Liver (tissue), 9 donors: ENCODE measurements around the gene ISCU. TPM values are rescaled to one million over a fixed set of nuclear protein-coding genes. Genes with fewer than 3 reads are reported as not detected.

Experiments used
- DNase-seq: peaks from one replicate; pipeline ENCODE4 v3.0.0-alpha.2; 2017; ENCODE audit warnings: low spot score
- H3K27ac ChIP-seq, 2 donors: one replicate each; pipeline ENCODE4 v1.7.0; 2013; ENCODE audit warnings: inconsistent platforms in 2 of 2, low read length in 2 of 2, control low read depth in 1 of 2, low read depth in 1 of 2, mild to moderate bottlenecking in 1 of 2
- H3K27me3 ChIP-seq, 4 donors: one replicate each; pipeline versions ENCODE4 v1.6.1 to v1.7.0; 2013; ENCODE audit warnings: low read length in 3 of 4, inconsistent platforms in 1 of 4, mild to moderate bottlenecking in 1 of 4, moderate library complexity in 1 of 4; ENCODE audit not compliant: control insufficient read depth in 4 of 4, insufficient read depth in 4 of 4
- H3K36me3 ChIP-seq, 4 donors: one replicate each; pipeline versions ENCODE4 v1.6.1 to v1.7.0; 2013; ENCODE audit warnings: low read length in 3 of 4, mild to moderate bottlenecking in 3 of 4, low read depth in 1 of 4, moderate library complexity in 1 of 4; ENCODE audit not compliant: control insufficient read depth in 4 of 4, insufficient read depth in 3 of 4
- H3K4me1 ChIP-seq, 4 donors: one replicate each; pipeline versions ENCODE4 v1.6.1 to v1.7.0; 2013; ENCODE audit warnings: low read length in 3 of 4, mild to moderate bottlenecking in 3 of 4, moderate library complexity in 1 of 4; ENCODE audit not compliant: control insufficient read depth in 4 of 4, insufficient read depth in 4 of 4
- H3K4me3 ChIP-seq, 3 donors: one replicate each; pipeline versions ENCODE4 v1.6.1 to v1.7.0; 2013; ENCODE audit warnings: low read length in 3 of 3, control low read depth in 1 of 3, low read depth in 1 of 3, mild to moderate bottlenecking in 1 of 3
- H3K9ac ChIP-seq, 2 donors: one replicate each; pipeline ENCODE4 v1.7.0; 2013; ENCODE audit warnings: low read length in 2 of 2, mild to moderate bottlenecking in 2 of 2, moderate library complexity in 2 of 2, control low read depth in 1 of 2, low read depth in 1 of 2
- H3K9me3 ChIP-seq, 4 donors: one replicate each; pipeline versions ENCODE4 v1.6.1 to v1.7.0; 2013; ENCODE audit warnings: low read length in 3 of 4; ENCODE audit not compliant: control insufficient read depth in 4 of 4
- FOXA2 ChIP-seq: IDR thresholded peaks from 2 replicates; pipeline ENCODE4 v1.6.1; 2016; ENCODE audit warnings: antibody characterized with exemption
- GABPA ChIP-seq, 2 donors: IDR thresholded peaks in 1 of 2; conservative IDR thresholded peaks in 1 of 2; 2 replicates each; pipeline ENCODE4 v1.6.1; 2016; ENCODE audit warnings: antibody characterized with exemption in 2 of 2, mild to moderate bottlenecking in 1 of 2, moderate library complexity in 1 of 2
- HNF4A ChIP-seq, 2 donors: conservative IDR thresholded peaks; 2 replicates each; pipeline ENCODE4 v1.6.1; 2016; ENCODE audit warnings: antibody characterized with exemption in 2 of 2, mild to moderate bottlenecking in 2 of 2
- JUND ChIP-seq, 2 donors: IDR thresholded peaks; 2 replicates each; pipeline ENCODE4 v1.6.1; 2016; ENCODE audit warnings: antibody characterized with exemption in 2 of 2
- MAX ChIP-seq: IDR thresholded peaks from 2 replicates; pipeline ENCODE4 v1.6.1; 2016; ENCODE audit warnings: antibody characterized with exemption
- NR2F2 ChIP-seq: IDR thresholded peaks from 2 replicates; pipeline ENCODE4 v1.6.1; 2016; ENCODE audit warnings: antibody characterized with exemption
- RAD21 ChIP-seq, 2 donors: IDR thresholded peaks; 2 replicates each; pipeline ENCODE4 v1.6.1; 2016; ENCODE audit warnings: antibody characterized with exemption in 2 of 2, mild to moderate bottlenecking in 2 of 2
- REST ChIP-seq: IDR thresholded peaks from 2 replicates; pipeline ENCODE4 v1.6.1; 2016; ENCODE audit warnings: antibody characterized with exemption, mild to moderate bottlenecking
- TAF1 ChIP-seq: conservative IDR thresholded peaks from 2 replicates; pipeline ENCODE4 v1.6.1; 2016; ENCODE audit warnings: antibody characterized with exemption, mild to moderate bottlenecking
- YY1 ChIP-seq: IDR thresholded peaks from 2 replicates; pipeline ENCODE4 v1.6.1; 2016; ENCODE audit warnings: antibody characterized with exemption, mild to moderate bottlenecking
- WGBS: extraction: QIAGEN DNeasy Blood & Tissue Kit; methylation state at CpG from one replicate; pipeline ENCODE4 v1.1.7; 2013; 5-methylcytosine and 5-hydroxymethylcytosine counted together
- polyA plus RNA-seq, 2 donors: library from polyadenylated mRNA; stranded (reverse) in 1 of 2; unstranded in 1 of 2; fragments of 200-250 nt in 1 of 2; fragments of >200 nt in 1 of 2; fragmentation: Nextera tagmentation in 1 of 2; extraction: Ambion mirVana in 1 of 2; gene quantifications; one replicate each; pipeline versions ENCODE4 v1.2.1 to v1.2.3, GENCODE V29; 2013 to 2015
- total RNA-seq, 2 donors: library from RNA; depleted of rRNA; stranded (reverse); fragments of >200 nt; gene quantifications; one replicate each; pipeline ENCODE4 v1.2.3, GENCODE V29; 2014
- TF ChIP-seq, protein P1 (sequence below): IDR thresholded peaks from 2 replicates; pipeline ENCODE4 v1.6.1; 2016; ENCODE audit warnings: antibody characterized with exemption
- TF ChIP-seq, protein P2 (sequence below): IDR thresholded peaks from 2 replicates; pipeline ENCODE4 v1.6.1; 2016; ENCODE audit warnings: antibody characterized with exemption
- TF ChIP-seq, protein P3 (sequence below): fragments of 150-350 bp; IDR thresholded peaks from 2 replicates; pipeline ENCODE4 v1.5.1; 2017; ENCODE audit warnings: improper control_type of control experiment, low read depth, low read length; ENCODE audit not compliant: missing input control
- donor health status: healthy.
- donor health status: healthy.
- donor health status: healthy.
- donor health status: healthy.
- donor health status: healthy.

Gene ISCU
- total and polyA plus RNA-seq, 4 donors = 42.3 to 85.9 (median 63.8) TPM

GRCh38 chr12:108580531-108580930, 18.1 kb downstream of the ISCU start:
- no peak overlapping the region for H3K9ac ChIP-seq
- TF ChIP-seq, protein P1, sequence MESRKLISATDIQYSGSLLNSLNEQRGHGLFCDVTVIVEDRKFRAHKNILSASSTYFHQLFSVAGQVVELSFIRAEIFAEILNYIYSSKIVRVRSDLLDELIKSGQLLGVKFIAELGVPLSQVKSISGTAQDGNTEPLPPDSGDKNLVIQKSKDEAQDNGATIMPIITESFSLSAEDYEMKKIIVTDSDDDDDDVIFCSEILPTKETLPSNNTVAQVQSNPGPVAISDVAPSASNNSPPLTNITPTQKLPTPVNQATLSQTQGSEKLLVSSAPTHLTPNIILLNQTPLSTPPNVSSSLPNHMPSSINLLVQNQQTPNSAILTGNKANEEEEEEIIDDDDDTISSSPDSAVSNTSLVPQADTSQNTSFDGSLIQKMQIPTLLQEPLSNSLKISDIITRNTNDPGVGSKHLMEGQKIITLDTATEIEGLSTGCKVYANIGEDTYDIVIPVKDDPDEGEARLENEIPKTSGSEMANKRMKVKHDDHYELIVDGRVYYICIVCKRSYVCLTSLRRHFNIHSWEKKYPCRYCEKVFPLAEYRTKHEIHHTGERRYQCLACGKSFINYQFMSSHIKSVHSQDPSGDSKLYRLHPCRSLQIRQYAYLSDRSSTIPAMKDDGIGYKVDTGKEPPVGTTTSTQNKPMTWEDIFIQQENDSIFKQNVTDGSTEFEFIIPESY = no peak
- no peak for TF ChIP-seq YY1
- TF ChIP-seq NR2F2 = peak; percentile 10
- no peaks in the 10 kb centered on the region for H3K4me1 ChIP-seq
- H3K4me3 ChIP-seq = no peak overlapping the region
- no peaks in the 10 kb centered on the region for H3K9me3 ChIP-seq
- no peaks in the 10 kb centered on the region for H3K27me3 ChIP-seq
- DNase-seq = no peak
- H3K27ac ChIP-seq = no peak overlapping the region
- 91% methylated on average over 3 of the region's 3 CpGs for WGBS
- no peaks in the 10 kb centered on the region for H3K36me3 ChIP-seq

DNA sequence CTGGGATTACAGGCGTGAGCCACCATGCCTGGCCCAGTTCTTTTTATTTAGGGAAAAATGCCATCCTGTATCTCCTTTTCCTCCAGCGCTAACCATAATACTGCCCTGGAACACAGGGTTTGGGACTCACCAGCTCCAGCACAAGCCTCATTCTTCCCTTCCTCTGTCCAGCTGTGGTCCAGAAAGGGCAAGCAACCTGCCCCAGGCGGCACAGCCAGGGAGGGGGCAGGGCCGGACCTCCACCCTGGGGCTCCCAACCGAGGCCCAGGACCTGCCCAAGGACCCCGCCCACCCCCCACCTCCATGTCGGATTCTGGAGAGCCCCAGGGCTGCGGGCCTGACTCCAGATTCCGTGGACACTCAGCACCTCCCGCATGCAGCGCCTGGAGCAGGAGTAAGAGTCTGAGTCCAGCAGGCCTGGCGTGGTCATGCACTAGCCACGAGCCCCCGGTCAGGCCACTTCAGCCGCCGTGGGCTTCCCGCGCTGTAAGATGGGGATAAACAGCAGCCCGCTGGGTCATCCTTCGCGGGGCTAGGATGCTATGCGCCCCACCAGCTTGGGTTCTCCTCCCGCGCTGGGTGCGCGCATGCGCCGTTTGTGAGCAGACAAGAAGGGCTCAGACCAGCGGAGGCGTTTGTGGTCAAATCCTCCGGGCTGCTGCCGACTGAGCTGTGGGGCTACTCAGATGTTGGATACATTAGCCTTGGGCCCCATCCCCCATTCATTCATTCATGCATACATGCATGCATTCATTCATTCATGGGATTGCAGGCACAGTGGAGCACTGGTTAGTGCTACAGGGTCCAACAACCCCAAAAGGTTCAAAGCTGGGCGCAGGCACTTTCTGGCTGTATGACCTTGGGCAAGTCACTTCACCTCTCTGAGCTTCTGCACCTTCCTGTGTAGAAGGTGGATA, 19.2 kb downstream of the ISCU start:
- 77% methylated on average over 33 of the region's 33 CpGs for WGBS
- Histone ChIP-seq H3K36me3 (no peaks in the 10 kb centered on the region), H3K4me3 (no peak overlapping the region), H3K27me3 (no peaks in the 10 kb centered on the region), H3K9me3 (no peaks in the 10 kb centered on the region), H3K4me1 (no peaks in the 10 kb centered on the region), H3K27ac (no peak overlapping the region), H3K9ac (no peak overlapping the region)
- no peak for DNase-seq
- TF ChIP-seq GABPA (IDR thresholded peaks at IDR 0.05 in 1 of 2, conservative IDR thresholded peaks at IDR 0.05 in 1 of 2) (no peak), JUND (IDR thresholded peaks at IDR 0.05) (no peak), FOXA2 (no peak), RAD21 (IDR thresholded peaks at IDR 0.05) (no peak), MAX (no peak), TAF1 (no peak), REST (no peak), HNF4A (conservative IDR thresholded peaks at IDR 0.05) (no peak)
- TF ChIP-seq, protein P1 = no peak
- TF ChIP-seq, protein P2, sequence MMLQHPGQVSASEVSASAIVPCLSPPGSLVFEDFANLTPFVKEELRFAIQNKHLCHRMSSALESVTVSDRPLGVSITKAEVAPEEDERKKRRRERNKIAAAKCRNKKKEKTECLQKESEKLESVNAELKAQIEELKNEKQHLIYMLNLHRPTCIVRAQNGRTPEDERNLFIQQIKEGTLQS = no peak
- TF ChIP-seq, protein P3, sequence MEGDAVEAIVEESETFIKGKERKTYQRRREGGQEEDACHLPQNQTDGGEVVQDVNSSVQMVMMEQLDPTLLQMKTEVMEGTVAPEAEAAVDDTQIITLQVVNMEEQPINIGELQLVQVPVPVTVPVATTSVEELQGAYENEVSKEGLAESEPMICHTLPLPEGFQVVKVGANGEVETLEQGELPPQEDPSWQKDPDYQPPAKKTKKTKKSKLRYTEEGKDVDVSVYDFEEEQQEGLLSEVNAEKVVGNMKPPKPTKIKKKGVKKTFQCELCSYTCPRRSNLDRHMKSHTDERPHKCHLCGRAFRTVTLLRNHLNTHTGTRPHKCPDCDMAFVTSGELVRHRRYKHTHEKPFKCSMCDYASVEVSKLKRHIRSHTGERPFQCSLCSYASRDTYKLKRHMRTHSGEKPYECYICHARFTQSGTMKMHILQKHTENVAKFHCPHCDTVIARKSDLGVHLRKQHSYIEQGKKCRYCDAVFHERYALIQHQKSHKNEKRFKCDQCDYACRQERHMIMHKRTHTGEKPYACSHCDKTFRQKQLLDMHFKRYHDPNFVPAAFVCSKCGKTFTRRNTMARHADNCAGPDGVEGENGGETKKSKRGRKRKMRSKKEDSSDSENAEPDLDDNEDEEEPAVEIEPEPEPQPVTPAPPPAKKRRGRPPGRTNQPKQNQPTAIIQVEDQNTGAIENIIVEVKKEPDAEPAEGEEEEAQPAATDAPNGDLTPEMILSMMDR = no peak
